Inflammatory macrophage treated with lipopolysaccharide for 1 hour (primary cell): Measurements from ENCODE around the gene GLP2R.
A peak's percentile ranks its signal among the peaks of the same experiment; 100 is the strongest.

Experiments used
- DNase-seq, 2 donors: peaks; one replicate each; pipeline ENCODE4 v3.0.0-alpha.2; 2020 to 2022

The GLP2R gene

DNA sequence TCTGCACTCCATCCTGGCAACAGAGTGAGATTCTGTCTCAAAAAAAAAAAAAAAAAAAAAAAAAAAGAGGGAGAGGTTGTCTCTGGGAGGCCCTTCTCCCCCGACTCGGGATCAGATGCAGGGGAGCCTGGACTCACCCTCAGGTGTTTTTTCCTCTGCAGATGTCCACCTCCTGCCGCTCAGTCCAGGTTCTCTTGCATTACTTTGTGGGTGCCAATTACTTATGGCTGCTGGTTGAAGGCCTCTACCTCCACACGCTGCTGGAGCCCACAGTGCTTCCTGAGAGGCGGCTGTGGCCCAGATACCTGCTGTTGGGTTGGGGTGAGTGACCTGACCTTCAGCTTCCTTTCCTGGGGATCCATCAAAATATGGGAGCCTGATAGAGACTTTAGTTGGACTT is 34.1 kb downstream of the GLP2R start:
- no peak for DNase-seq

- DNase-seq, result no peak
These were observed 35.1 kb downstream of the GLP2R start for GRCh38 chr17:9860851-9861250.

DNA sequence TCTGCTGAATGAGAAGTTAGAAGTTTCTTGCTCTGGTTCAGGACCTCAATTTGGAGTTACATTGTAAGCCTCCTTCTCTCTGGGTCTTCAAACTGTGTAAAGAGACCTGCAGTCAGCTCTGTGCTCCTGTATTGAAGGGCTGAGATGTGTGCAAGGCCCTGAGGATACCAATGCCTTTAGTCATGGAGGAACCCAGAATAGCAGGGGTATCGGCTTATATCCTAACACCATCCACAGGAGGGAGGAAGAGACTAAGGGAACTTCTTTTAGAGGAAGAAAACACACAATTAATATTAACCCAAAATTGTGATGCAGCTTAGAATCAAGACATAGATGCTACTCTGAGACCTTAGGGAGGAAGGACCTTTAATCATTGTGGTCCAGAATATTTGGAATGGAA is 36.5 kb downstream of the GLP2R start:
- no peak for DNase-seq

GRCh38 chr17:9862949-9863348 is 37.2 kb downstream of the GLP2R start:
- DNase-seq, result no peak

GRCh38 chr17:9865586-9865985 is 39.9 kb downstream of the GLP2R start:
- no peak for DNase-seq

GRCh38 chr17:9868552-9868951 is 42.8 kb downstream of the GLP2R start:
- DNase-seq, result no peak

GRCh38 chr17:9872852-9873251 is 47.1 kb downstream of the GLP2R start:
- DNase-seq, result no peak

DNA sequence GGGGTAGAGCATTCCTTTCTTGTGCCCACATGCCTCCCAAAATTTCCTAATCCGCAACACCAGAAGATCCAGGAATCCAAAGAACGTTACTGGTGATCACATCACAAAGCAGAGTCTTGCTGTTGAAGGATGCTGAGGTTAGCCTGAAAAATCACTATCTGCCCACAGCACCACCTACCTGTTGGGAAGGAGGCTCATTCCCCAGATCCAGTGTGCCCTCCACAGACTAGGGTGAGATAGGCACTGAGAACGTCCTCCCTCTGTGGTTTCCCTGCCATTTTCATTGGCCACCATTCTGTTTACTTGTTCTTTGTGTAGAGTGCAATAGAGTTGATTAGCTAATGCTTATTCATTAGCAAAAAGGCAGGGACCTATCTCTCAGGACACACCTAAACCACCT is 49.0 kb downstream of the GLP2R start:
- no peak for DNase-seq

GRCh38 chr17:9875441-9875840 is 49.7 kb downstream of the GLP2R start:
- no peak for DNase-seq

- no peak for DNase-seq
These were observed 52.6 kb downstream of the GLP2R start for GRCh38 chr17:9878356-9878755.

- peak; percentile 44 to 78 for DNase-seq
These were observed 53.2 kb downstream of the GLP2R start for GRCh38 chr17:9878786-9879525.

- DNase-seq, result peak; percentile 73 to 89
These were observed 54.9 kb downstream of the GLP2R start for GRCh38 chr17:9880582-9880999.

- no peak for DNase-seq
These were observed 57.7 kb downstream of the GLP2R start for GRCh38 chr17:9883451-9883850.

- DNase-seq, result peak in 1 of 2 donors; percentile 49
These were observed 60.6 kb downstream of the GLP2R start for GRCh38 chr17:9886141-9886930.

GRCh38 chr17:9887508-9887907 is 61.8 kb downstream of the GLP2R start:
- no peak for DNase-seq

- peak; percentile 43 to 45 for DNase-seq
These were observed 64.4 kb downstream of the GLP2R start for GRCh38 chr17:9890124-9890523.

DNA sequence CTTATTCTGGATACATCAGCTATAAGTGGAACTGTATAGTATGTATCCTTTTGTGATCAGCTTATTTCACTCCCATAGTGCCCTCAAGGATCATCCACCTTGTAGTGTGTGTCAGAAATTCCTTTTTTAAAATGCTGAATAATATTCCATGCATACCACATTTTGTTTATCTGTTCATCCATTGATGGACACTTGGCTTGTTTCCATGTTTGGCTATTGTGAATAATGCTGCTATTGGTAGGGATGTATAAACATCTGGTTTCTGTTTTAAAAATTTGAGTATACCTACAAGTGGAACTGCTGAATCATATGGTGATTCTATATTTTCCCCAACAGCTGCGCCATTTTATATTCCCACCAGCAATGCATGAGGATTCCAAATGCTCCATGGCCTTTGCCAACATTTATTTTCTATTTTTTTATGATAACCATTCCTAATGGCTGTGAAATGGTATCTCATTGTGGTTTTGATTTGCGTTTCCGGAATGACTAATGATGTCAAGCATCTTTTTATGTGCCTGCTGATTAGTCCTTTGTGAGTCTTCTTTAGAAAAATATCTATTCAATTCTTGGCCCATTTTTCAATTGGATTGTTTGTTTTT is 67.8 kb downstream of the GLP2R start:
- no peak for DNase-seq

- DNase-seq, result no peak
These were observed 68.5 kb downstream of the GLP2R start for GRCh38 chr17:9894231-9894630.

DNA sequence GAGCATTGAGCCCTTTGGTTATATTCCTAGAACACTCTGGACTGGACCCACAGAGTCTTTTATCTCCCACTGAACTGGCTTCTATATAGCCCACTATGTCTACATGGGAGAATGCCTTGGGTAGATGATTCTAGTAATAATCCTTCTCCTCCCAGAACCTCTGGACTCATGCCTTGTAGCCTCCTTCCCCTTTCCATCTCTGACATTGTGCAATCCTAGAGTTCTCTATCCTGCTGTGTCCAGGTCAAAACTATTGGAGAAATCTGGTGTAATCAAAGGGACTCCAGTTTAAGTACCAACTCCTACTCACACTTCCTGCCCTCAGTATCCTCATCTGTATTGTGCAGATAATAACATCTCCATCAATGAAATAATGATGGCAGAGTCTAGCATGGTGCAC is 70.2 kb downstream of the GLP2R start:
- peak; percentile 22 to 35 for DNase-seq

DNA sequence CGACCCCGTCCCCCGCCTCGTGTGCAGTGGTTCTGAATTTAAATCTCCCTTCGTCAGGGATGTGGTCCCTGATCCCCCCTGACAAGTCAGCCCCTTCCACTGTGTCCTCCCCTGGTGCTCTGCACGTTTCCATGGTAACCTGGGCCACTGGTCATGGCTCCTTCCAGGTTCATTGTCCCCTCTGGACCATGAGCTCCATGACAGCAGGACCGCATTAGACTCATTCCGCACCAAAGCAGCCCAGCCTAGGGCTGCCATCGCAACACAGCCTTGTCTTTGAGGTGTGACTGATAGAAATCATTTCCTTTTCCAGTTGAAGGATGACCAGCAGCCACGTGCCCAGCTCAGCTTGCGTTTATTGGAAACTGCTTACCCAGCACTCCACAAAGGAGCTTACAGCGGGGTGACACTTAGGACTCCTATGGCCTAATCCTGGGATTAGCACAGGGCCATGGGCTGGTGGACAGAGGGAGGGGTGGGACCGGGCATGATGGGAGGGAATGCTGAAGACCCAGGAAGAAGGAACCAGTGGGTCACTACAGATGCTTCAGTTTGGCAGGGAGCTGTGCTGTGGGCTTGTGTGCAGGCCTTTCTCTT is 71.7 kb downstream of the GLP2R start:
- DNase-seq, result no peak

DNA sequence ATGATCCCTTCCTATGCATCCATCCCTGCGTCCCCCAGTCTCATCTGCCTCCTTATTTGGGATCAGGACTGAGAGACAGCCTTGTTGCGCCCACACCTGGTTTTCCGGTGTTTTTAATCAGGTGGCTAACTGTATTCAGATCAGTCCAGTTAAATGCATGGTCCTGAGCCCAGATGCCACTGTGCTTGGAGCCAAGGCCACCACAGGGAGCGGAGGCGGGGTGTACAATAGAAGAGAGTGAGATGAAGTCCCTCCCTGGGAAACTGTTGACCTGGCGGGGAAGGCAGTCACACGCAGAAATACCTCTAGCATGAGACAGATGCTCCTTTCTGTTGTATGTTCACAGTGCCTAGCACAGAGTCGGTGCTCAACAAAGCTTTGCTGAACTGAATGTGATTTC is 73.1 kb downstream of the GLP2R start:
- no peak for DNase-seq

- no peak for DNase-seq
These were observed 73.7 kb downstream of the GLP2R start for GRCh38 chr17:9899280-9900043.
